GM19395 (cell line): ENCODE results near the gene TRIM6.
"Not testable (repeated sequence)": the region's sequence is repeated elsewhere in the genome, so short reads cannot be mapped to it uniquely, and the experiment has no call there.

Source experiments
- ATAC-seq: cut with Tn5 transposase; IDR thresholded peaks from one replicate; pipeline ENCODE4 v1.9.1; 2021; ENCODE audit warnings: mild to moderate bottlenecking, moderate library complexity; ENCODE audit not compliant: unreplicated experiment

Gene TRIM6

GRCh38 chr11:5596607-5597201 lies at the start of gene TRIM6:
TSS of gene TRIM6 (plus strand) at chr11:5596637. CDS start at chr11:5596898, 261 bp downstream.
- ATAC-seq, result peak; percentile 56

DNA sequence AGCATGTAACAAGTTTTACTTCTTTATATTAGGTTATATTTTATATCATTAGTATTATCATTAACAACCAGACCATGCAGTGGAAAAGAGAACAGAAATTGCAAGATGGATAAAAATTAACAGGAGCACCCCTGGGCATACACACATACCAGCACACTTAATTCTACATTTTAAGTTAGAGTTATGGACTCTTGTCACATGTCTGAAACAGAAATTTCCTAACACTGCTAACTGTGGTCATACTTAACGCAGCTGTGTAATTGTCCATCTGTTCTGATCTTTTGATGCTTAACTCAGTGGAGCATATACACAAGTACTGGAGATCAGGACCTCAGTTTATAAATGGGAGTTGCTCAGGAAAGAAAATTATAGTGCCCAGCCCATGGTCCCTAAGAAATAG lies 48.5 kb upstream of the TRIM6 start:
- peak; percentile 77 for ATAC-seq

DNA sequence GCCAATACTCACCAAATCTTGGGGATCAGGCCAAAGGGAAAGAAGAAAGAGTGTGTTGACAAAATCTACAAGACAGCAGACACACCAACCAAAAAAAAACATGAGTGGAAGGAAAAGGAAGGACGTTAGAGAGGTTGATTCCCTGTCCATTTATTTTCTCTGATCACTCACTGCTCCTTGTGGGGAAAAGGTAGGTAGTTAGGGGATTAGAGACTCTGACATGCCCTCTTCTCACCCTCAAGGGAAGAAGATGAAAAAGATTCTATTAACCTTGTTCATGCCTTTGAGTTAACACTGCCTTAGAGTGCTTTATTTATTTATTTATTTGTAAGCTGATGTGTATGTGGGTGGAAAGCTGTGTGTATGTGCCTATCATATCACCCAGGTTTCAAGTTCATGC lies 48.0 kb upstream of the TRIM6 start, which contains the start of gene OR52H1:
Gene OR52H1 (minus strand): TSS at position 101 of the 400 bp plus-strand sequence. CDS start 3,035 bp downstream, outside the sequence.
- peak; percentile 5 for ATAC-seq

- ATAC-seq, result peak; percentile 56
These were observed 45.9 kb upstream of the TRIM6 start for GRCh38 chr11:5550440-5551095.

DNA sequence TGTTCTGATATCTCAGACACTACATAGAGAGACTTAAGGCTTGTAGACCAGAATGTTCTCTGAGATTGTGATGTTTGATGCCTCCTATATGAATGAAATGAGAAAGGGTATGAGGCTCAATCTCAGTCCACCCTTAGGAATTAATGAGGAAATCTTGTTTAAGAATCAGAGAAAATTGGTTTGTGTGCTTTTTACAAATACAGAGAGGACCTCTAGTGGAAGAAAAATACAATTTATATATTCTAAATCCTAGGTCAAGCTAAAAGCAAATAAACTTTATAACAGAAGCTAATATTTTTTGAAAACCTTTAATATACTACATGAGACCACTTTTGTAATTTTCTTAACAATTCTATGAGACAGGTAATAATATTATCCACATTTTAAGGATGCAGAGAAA lies 43.1 kb upstream of the TRIM6 start:
- ATAC-seq, result no peak

- no peak for ATAC-seq
These were observed 39.7 kb upstream of the TRIM6 start for GRCh38 chr11:5556596-5557188.

DNA sequence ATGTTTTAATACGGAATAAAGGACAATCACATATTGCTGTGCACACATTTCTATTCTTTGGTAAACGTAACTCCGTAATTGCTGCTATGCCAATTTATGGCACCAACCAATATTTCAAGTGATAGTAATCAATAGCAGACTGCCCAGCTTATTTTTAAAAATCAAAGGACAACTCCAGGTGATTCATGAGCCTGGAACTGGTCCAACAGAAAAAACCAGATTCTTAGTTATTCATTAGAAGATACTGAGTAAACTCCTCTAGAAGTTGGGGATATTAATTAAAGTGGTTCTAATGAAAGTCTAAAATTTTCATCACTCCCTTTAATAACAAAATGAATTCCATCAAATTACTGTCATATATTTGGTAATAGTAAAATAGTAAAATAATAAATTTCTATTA lies 38.7 kb upstream of the TRIM6 start:
- no peak for ATAC-seq

- no peak for ATAC-seq
These were observed 32.0 kb upstream of the TRIM6 start for GRCh38 chr11:5564259-5565019.

DNA sequence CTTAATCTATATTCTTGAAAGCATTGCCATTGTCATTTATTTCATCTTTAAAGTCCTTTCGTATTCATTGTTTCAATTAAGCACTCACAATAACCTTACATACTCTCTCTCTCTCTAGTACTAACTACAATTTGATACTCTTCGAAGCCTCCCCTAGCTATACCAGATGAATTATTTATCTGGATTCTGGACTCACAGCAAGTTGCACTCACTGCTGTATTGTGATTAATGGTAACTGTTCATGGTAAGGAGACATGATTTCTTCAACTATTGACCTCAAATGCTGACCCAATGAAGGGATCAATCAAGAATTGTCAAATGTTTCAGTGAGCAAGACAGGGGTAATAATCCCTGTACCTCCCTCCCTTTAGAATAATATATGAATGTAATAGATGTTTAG lies 21.8 kb upstream of the TRIM6 start:
- no peak for ATAC-seq

DNA sequence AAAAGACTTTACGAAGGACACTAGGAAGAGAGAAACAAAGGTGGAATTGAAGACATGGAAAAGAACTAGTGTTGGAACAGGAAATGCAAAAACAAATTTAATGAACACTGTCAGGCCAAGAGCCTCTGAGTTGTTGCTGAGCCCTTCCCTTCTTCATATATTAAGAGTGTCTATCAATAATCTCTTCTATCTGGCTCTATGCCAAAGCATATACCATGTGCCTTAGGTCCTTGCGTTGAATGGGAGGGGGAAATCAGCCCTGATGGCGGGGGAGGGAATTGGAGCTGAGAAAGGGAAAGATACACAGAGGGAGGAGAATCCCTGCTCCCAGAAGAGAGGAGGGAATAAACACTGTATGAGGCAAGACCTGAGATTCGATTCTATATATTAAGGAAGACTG lies 21.3 kb upstream of the TRIM6 start:
- no peak for ATAC-seq

GRCh38 chr11:5577101-5577500 lies 19.3 kb upstream of the TRIM6 start:
- no peak for ATAC-seq

GRCh38 chr11:5580577-5580976 lies 15.9 kb upstream of the TRIM6 start, which contains the start of gene OR52B6:
TSS of gene OR52B6 (plus strand) at chr11:5580877. CDS start at chr11:5580877, 0 bp downstream.
- no peak for ATAC-seq

DNA sequence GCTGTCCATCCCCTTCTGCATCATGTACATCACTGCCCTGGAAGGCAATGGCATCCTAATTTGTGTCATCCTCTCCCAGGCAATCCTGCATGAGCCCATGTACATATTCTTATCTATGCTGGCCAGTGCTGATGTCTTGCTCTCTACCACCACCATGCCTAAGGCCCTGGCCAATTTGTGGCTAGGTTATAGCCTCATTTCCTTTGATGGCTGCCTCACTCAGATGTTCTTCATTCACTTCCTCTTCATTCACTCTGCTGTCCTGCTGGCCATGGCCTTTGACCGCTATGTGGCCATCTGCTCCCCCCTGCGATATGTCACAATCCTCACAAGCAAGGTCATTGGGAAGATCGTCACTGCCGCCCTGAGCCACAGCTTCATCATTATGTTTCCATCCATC lies 15.4 kb upstream of the TRIM6 start:
- no peak for ATAC-seq

DNA sequence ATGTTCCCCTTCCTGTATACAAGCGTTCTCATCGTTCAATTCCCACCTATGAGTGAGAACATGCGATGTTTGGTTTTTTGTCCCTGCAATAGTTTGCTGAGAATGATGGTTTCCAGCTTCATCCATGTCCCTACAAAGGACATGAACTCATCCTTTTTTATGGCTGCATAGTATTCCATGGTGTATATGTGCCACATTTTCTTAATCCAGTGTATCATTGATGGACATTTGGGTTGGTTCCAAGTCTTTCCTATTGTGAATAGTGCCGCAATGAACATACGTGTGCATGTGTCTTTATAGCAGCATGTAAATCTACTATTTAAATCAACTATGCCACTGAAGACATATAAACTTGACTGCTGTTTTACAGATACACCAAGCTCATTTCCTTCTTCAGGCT lies 12.0 kb upstream of the TRIM6 start:
- ATAC-seq, result not testable (repeated sequence)

DNA sequence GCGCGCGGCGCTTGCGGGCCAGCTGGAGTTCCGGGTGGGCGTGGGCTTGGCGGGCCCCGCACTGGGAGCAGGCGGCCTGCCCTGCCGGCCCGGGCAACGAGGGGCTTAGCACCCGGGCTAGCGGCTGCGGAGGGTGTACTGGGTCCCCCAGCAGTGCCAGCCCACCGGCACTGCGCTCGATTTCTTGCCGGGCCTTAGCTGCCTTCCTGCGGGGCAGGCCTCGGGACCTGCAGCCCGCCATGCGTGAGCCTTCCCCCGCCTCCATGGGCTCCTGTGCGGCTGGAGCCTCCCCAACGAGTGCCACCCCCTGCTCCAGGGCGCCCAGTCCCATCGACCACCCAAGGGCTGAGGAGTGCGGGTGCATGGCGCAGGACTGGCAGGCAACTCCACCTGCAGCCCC lies 6.5 kb upstream of the TRIM6 start:
- not testable (repeated sequence) for ATAC-seq

DNA sequence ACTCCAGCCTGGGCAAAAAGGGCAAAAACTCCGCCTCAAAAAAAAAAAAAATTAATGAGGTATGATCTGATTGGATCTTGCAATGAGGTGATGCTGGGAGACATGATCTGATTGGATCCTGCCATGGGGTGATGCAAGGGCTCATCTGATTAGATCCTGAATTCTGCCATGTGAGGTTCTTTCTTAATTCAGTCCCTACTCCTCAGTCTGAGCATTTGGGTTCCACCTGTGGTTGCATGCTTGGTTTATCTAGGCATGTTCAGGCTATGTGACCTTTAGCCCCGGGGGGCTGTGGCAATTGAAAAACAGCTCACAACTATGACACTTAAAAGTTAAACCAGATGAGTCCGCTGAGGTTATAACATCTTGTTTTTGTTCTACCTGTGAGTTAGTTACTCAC lies 4.8 kb upstream of the TRIM6 start:
- no peak for ATAC-seq

GRCh38 chr11:5592615-5593014 lies 3.8 kb upstream of the TRIM6 start:
- no peak for ATAC-seq

DNA sequence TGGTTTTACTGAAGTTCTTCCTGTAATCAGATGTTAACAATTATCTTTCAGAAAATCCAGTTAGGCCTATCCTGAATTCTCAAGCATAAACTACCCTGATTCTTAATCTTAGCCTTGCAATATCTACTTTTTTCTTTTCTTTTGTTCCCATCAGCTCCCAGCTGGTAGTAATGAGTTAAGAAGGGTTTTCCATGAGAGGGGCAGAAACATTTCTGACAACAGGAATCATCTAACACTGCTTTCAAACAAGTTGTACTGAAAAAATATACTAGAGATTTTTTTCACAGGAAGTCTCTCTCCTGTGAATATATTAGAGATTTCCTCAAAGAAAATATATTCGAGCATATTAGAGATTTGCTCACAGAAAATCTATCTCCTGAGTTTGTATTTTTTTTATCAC lies 3.3 kb upstream of the TRIM6 start:
- no peak for ATAC-seq

- no peak for ATAC-seq
These were observed 1.5 kb downstream of the TRIM6 start for GRCh38 chr11:5597953-5598352.

DNA sequence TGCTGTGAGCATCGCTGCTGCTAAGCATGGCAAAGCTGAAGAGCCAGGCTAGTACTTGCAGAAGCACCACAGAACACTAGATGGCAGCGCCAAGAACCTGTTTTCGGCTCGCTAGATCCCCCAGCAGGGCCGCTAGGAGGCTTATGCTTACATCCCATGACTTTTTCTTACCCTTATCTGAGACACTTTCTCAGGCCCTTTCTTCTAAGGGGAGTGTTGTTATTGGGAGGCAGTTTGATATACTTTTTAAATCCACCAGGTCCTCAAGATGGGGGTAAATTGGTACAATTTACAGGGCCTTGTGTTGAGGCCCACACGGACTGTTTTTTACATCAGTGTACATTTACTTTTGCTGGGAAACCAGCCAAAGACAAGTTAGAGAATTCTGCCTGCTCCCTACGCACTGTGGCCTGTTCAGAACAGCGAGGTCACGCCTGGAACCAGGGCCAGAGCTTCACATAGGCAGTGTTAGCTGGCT lies 4.0 kb downstream of the TRIM6 start:
- ATAC-seq, result peak; percentile 79

DNA sequence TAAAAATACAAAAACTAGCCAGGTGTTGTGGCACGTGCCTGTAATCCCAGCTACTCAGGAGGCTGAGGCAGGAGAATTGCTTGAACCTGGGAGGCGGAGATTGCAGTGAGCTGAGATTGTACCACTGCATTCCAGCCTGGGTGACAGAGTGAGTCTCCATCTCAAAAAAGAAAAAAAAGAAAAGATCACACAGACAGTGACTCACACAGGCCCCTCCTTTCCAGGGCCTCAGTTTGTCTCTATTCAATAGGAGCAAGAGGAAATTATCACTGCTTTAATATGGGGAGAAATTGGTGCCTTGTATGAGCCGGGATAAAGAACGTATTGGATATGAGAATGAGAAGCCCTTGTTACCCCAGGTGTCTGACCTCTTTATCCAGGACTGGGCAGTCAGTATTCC lies 6.4 kb downstream of the TRIM6 start:
- ATAC-seq, result not testable (repeated sequence)
